Suprapubic skin (tissue), 4 donors: Measurements from ENCODE around the gene RAB14. TPM values are rescaled to one million over a fixed set of nuclear protein-coding genes. Genes with fewer than 3 reads are reported as not detected.
A peak's percentile ranks its signal among the peaks of the same experiment; 100 is the strongest.

Experiments used
- DNase-seq, 2 donors: peaks; one replicate each; pipeline ENCODE4 v3.0.0-alpha.2; 2019; ENCODE audit warnings: low spot score in 2 of 2
- H3K27ac ChIP-seq: fragments of 200-600 bp; sonication (generic); one replicate; pipeline ENCODE4 v1.5.1; 2019
- H3K27me3 ChIP-seq: fragments of 200-600 bp; sonication (generic); one replicate; pipeline ENCODE4 v1.5.1; 2019
- H3K36me3 ChIP-seq: fragments of 200-600 bp; sonication (generic); one replicate; pipeline ENCODE4 v1.5.1; 2019
- H3K4me1 ChIP-seq: fragments of 200-600 bp; sonication (generic); one replicate; pipeline ENCODE4 v1.5.1; 2019
- H3K4me3 ChIP-seq: fragments of 200-600 bp; sonication (generic); one replicate; pipeline ENCODE4 v1.5.1; 2019; ENCODE audit warnings: mild to moderate bottlenecking
- H3K9me3 ChIP-seq: fragments of 200-600 bp; sonication (generic); one replicate; pipeline ENCODE4 v1.5.1; 2019
- CTCF ChIP-seq, 2 donors: fragments of 200-600 bp in 1 of 2; fragments of 450-650 bp in 1 of 2; sonication (generic) in 1 of 2; IDR thresholded peaks; one replicate each; pipeline ENCODE4 v1.5.1; 2016 to 2019; ENCODE audit warnings: antibody characterized with exemption in 2 of 2, mild to moderate bottlenecking in 1 of 2, moderate library complexity in 1 of 2
- EP300 ChIP-seq: sonication (generic); formaldehyde crosslinking; IDR thresholded peaks from one replicate; pipeline ENCODE4 v1.6.1; 2017; ENCODE audit warnings: antibody characterized with exemption
- POLR2A ChIP-seq, 2 donors: fragments of 450-650 bp; IDR thresholded peaks; one replicate each; pipeline ENCODE4 v1.6.1; 2017; ENCODE audit warnings: antibody characterized with exemption in 2 of 2, mild to moderate bottlenecking in 2 of 2, moderate library complexity in 2 of 2
- POLR2AphosphoS5 ChIP-seq, 3 donors: sonication (generic); formaldehyde crosslinking; IDR thresholded peaks; one replicate each; pipeline ENCODE4 v1.6.1; 2017; ENCODE audit warnings: antibody characterized with exemption in 3 of 3
- WGBS: methylation state at CpG from one replicate; pipeline ENCODE4 v1.1.5; 2018; 5-methylcytosine and 5-hydroxymethylcytosine counted together
- total RNA-seq, 4 donors: library from RNA; depleted of rRNA; stranded (reverse); fragments of >200 nt; gene quantifications; one replicate each; pipeline ENCODE4 v1.1.0, GENCODE V29; 2016

RAB14 gene
- total RNA-seq, 4 donors from 2014 or later = 41.4 to 49.5 (median 45.9) TPM

- TF ChIP-seq EP300 (no peak), POLR2A (IDR thresholded peaks at IDR 0.05) (no peak), CTCF (IDR thresholded peaks at IDR 0.05) (no peak), POLR2AphosphoS5 (IDR thresholded peaks at IDR 0.05) (no peak)
- Histone ChIP-seq H3K27me3 (no peaks in the 10 kb centered on the region), H3K9me3 (no peaks in the 10 kb centered on the region), H3K4me3 (no peak overlapping the region), H3K4me1 (peaks cover 4% of the 10 kb centered on the region), H3K27ac (no peak overlapping the region), H3K36me3 (no peaks in the 10 kb centered on the region)
- 52% methylated on average over 5 of the region's 5 CpGs for WGBS
- DNase-seq = no peak
Measured at GRCh38 chr9:121242219-121242958, 40.7 kb upstream of the RAB14 start.

GRCh38 chr9:121240472-121241135 lies 38.9 kb upstream of the RAB14 start:
- 70% methylated on average over 6 of the region's 6 CpGs for WGBS
- TF ChIP-seq POLR2A (IDR thresholded peaks at IDR 0.05) = no peak
- DNase-seq = no peak
- H3K27me3 ChIP-seq = no peaks in the 10 kb centered on the region
- no peak overlapping the region for H3K4me3 ChIP-seq
- peak overlapping the region; percentile 38 for H3K27ac ChIP-seq
- H3K4me1 ChIP-seq = no peaks in the 10 kb centered on the region
- H3K36me3 ChIP-seq = no peaks in the 10 kb centered on the region
- H3K9me3 ChIP-seq = no peaks in the 10 kb centered on the region

GRCh38 chr9:121239851-121240250 lies 38.2 kb upstream of the RAB14 start:
- no peaks in the 10 kb centered on the region for H3K36me3 ChIP-seq
- no peaks in the 10 kb centered on the region for H3K27me3 ChIP-seq
- 93% methylated on average over 5 of the region's 5 CpGs for WGBS
- TF ChIP-seq POLR2AphosphoS5 (IDR thresholded peaks at IDR 0.05) (no peak), CTCF (IDR thresholded peaks at IDR 0.05) (no peak), EP300 (no peak), POLR2A (IDR thresholded peaks at IDR 0.05) (no peak)
- H3K4me1 ChIP-seq = no peaks in the 10 kb centered on the region
- DNase-seq = no peak
- no peak overlapping the region for H3K4me3 ChIP-seq
- no peak overlapping the region for H3K27ac ChIP-seq
- no peaks in the 10 kb centered on the region for H3K9me3 ChIP-seq

GRCh38 chr9:121239071-121239470 lies 37.4 kb upstream of the RAB14 start:
- no peaks in the 10 kb centered on the region for H3K36me3 ChIP-seq
- H3K9me3 ChIP-seq = no peaks in the 10 kb centered on the region
- DNase-seq = no peak
- no peak overlapping the region for H3K4me3 ChIP-seq
- no peak overlapping the region for H3K27ac ChIP-seq
- no peaks in the 10 kb centered on the region for H3K27me3 ChIP-seq
- WGBS = 88% methylated on average over 3 of the region's 3 CpGs
- no peak for TF ChIP-seq POLR2AphosphoS5 (IDR thresholded peaks at IDR 0.05)
- TF ChIP-seq EP300 = no peak
- TF ChIP-seq CTCF (IDR thresholded peaks at IDR 0.05) = no peak
- no peak for TF ChIP-seq POLR2A (IDR thresholded peaks at IDR 0.05)
- H3K4me1 ChIP-seq = no peaks in the 10 kb centered on the region

GRCh38 chr9:121237916-121238315 lies 36.2 kb upstream of the RAB14 start:
- H3K27ac ChIP-seq = no peak overlapping the region
- H3K27me3 ChIP-seq = no peaks in the 10 kb centered on the region
- DNase-seq = no peak
- H3K36me3 ChIP-seq = no peaks in the 10 kb centered on the region
- TF ChIP-seq CTCF (IDR thresholded peaks at IDR 0.05) (no peak), EP300 (no peak), POLR2A (IDR thresholded peaks at IDR 0.05) (no peak), POLR2AphosphoS5 (IDR thresholded peaks at IDR 0.05) (no peak)
- H3K4me3 ChIP-seq = no peak overlapping the region
- H3K4me1 ChIP-seq = no peaks in the 10 kb centered on the region
- 58% methylated on average over 3 of the region's 3 CpGs for WGBS
- no peaks in the 10 kb centered on the region for H3K9me3 ChIP-seq
